Posterior vena cava (tissue), 2 donors: ENCODE data around the gene ERCC4. TPM values are rescaled to one million over a fixed set of nuclear protein-coding genes. Genes with fewer than 3 reads are reported as not detected.

ENCODE experiments used
- DNase-seq: peaks from one replicate; pipeline ENCODE4 v3.0.0-alpha.2; 2020; ENCODE audit warnings: low spot score
- intact Hi-C, 2 donors: fragments of 100-400 bp; cut with DNase I; formaldehyde crosslinking; loops; one replicate each; pipeline versions ENCODE4 v1.14.1 to v1.14.2; 2022 to 2023
- total RNA-seq, 2 donors: library from RNA; stranded (reverse); fragmentation: NEBNext Ultra II Directional; extraction: Animal tissue kit (Norgen Biotek cat#: 25700); gene quantifications; one replicate each; pipeline ENCODE4 v1.2.1, GENCODE V29; 2021
- donor health status: DM: yes; HTN: yes; CAD: no.
- donor health status: DM: yes; HTN: yes; CAD: no.

The ERCC4 gene
- total RNA-seq, 2 donors from 2014 or later = 11.1 to 16.5 TPM

GRCh38 chr16:13907431-13907830 lies 12.5 kb upstream of the ERCC4 start:
- no peak for DNase-seq
- intact Hi-C loops = no loop called here

GRCh38 chr16:13909069-13909468 lies 10.9 kb upstream of the ERCC4 start:
- intact Hi-C loops = no loop called here
- DNase-seq = no peak

- intact Hi-C loops = no loop called here
- DNase-seq = no peak
Measured at GRCh38 chr16:13909872-13910303, 10.1 kb upstream of the ERCC4 start.

GRCh38 chr16:13911306-13911705 lies 8.6 kb upstream of the ERCC4 start:
- intact Hi-C loops = no loop called here
- DNase-seq = no peak

- intact Hi-C loops = no loop called here
- DNase-seq = no peak
Measured at GRCh38 chr16:13911871-13912270, 8.1 kb upstream of the ERCC4 start.

- DNase-seq = no peak
- intact Hi-C loops = no loop called here
Measured at GRCh38 chr16:13912891-13913290, 7.1 kb upstream of the ERCC4 start.

- no peak for DNase-seq
- intact Hi-C loops = no loop called here
Measured at GRCh38 chr16:13913374-13914292, 6.3 kb upstream of the ERCC4 start.

GRCh38 chr16:13915033-13915635 lies 4.8 kb upstream of the ERCC4 start:
- intact Hi-C loops = no loop called here
- no peak for DNase-seq

DNA sequence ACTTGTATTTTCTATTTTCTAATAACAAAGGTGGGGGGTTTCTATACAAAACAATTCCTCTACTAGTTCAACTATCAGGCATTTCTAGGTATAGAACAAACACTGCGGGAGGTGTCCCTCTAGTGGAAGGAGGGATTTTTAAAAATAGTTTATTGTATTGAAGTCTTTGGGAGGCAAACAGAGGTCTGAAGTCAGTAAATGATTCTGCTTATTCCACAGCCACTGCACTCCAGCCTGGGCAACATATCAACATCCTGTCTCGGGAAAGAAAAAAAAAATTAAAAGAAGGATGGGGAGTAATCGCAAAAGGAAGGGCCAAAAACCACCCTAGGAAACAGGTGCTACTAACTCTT lies 648 bp upstream of the ERCC4 start:
- intact Hi-C loops = no loop called here
- no peak for DNase-seq

DNA sequence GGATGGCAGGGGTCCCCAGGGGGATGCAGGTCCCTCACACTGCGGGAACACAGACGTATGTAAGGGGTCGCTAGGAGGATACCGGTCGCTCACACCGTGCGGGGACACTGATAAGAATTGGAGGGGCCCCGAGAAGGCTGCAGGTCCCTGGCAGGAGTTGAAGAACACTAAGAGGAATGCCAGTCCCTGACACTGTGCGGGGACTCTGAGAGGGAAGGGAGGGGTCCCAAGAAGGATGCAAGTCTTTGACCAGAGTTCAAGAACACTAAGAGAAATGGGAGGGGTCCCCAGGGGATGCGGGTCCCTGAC lies 510 bp downstream of the ERCC4 start:
- DNase-seq = no peak

GRCh38 chr16:13921328-13921727 lies 1.4 kb downstream of the ERCC4 start:
- intact Hi-C loops = loop anchor here (10.0 kb wide), 3 partner anchors 323 to 673 kb away; no protein-coding TSS in a partner anchor

More for the DNA sequence above, 510 bp downstream of the ERCC4 start:
- intact Hi-C loops = loop anchor here (10.0 kb wide), 3 partner anchors 324 to 674 kb away; no protein-coding TSS in a partner anchor

GRCh38 chr16:13923703-13924298 lies 3.8 kb downstream of the ERCC4 start:
- intact Hi-C loops = loop anchor here (10.0 kb wide), 3 partner anchors 321 to 671 kb away; no protein-coding TSS in a partner anchor

More at GRCh38 chr16:13921328-13921727, 1.4 kb downstream of the ERCC4 start:
- DNase-seq = no peak

GRCh38 chr16:13926464-13926863 lies 6.5 kb downstream of the ERCC4 start:
- no peak for DNase-seq
- intact Hi-C loops = loop anchor here (10.0 kb wide), 3 partner anchors 318 to 668 kb away; no protein-coding TSS in a partner anchor

More at GRCh38 chr16:13923703-13924298, 3.8 kb downstream of the ERCC4 start:
- no peak for DNase-seq

GRCh38 chr16:13926891-13927290 lies 6.9 kb downstream of the ERCC4 start:
- no peak for DNase-seq
- intact Hi-C loops = loop anchor here (10.0 kb wide), 3 partner anchors 318 to 668 kb away; no protein-coding TSS in a partner anchor

GRCh38 chr16:13928646-13929045 lies 8.7 kb downstream of the ERCC4 start:
- DNase-seq = no peak
- intact Hi-C loops = loop anchor here (10.0 kb wide), 3 partner anchors 316 to 666 kb away; no protein-coding TSS in a partner anchor

DNA sequence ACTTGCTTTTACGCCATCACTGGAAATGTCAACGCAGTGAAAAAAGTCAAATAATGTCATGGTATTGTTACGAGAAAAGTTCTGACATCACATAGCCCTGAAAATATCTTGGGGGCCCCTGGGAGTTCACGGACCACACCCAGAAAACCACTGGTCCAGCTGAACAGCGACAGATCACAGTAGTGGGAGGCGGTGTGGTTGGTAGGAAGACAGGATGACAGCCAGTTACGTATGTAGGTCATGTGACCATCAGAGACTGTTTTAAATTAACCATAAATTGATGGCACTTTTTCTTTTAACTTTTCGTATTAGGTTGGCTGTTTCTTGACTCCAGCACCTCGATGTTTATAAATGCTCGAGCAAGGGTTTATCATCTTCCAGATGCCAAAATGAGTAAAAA lies 11.9 kb downstream of the ERCC4 start:
- intact Hi-C loops = no loop called here
- no peak for DNase-seq

- intact Hi-C loops = no loop called here
- no peak for DNase-seq
Measured at GRCh38 chr16:13935408-13935807, 15.5 kb downstream of the ERCC4 start.

DNA sequence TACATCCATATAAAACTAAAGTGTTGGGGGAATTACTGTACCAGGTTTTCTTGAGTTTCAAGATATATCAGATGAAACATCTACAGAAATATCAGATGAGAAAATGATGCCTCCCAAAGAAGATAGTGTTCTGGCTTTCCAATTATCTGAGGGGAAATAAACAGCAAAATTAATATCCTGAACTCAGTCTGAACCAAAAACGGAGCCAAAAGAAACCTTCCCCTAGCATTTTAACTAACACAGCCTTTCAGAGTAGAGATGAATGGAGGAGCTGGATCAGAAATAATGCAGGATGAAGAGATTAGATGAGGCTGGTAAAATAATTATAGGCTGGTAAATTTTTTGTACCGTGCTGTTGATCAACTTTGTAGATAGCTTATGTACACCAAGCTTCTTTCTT lies 16.2 kb downstream of the ERCC4 start:
- no peak for DNase-seq
- intact Hi-C loops = no loop called here

- DNase-seq = no peak
- intact Hi-C loops = no loop called here
Measured at GRCh38 chr16:13936596-13937081, 16.7 kb downstream of the ERCC4 start.

DNA sequence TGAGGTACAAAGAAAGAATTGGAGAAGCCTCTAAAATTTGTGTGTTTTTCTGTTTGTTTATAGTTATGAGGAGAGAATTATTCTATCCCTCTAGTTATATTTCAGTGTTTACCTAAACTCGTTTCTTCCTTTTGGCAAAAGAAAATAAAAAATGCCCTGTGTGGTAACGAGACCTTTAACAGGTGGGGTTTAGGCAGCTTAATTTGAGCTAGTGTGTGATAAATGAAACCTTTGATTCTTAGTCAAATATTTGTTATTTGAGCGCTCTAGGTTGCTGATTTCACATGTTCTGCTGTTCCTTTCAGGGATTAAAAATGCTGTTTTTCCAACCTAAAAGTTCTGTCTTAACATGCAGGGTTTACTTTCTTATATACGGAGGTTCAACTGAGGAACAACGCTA lies 17.5 kb downstream of the ERCC4 start:
- no peak for DNase-seq
- intact Hi-C loops = no loop called here
